Stimulated activated CD4-positive, alpha-beta T cell treated with anti-CD3 and anti-CD28 coated beads, Interleukin-12 subunit alpha, Interleukin-12 subunit beta, amount 100 ng/mL, for 48 hours (primary cell): ENCODE measurements around the gene ANKRD55.
"Not testable (repeated sequence)": the region's sequence is repeated elsewhere in the genome, so short reads cannot be mapped to it uniquely, and the experiment has no call there.

Experiments
- DNase-seq, 3 donors: peaks; one replicate each; pipeline ENCODE4 v3.0.0-alpha.2; 2020; ENCODE audit warnings: low read depth in 2 of 3, low spot score in 1 of 3

ANKRD55 gene

DNA sequence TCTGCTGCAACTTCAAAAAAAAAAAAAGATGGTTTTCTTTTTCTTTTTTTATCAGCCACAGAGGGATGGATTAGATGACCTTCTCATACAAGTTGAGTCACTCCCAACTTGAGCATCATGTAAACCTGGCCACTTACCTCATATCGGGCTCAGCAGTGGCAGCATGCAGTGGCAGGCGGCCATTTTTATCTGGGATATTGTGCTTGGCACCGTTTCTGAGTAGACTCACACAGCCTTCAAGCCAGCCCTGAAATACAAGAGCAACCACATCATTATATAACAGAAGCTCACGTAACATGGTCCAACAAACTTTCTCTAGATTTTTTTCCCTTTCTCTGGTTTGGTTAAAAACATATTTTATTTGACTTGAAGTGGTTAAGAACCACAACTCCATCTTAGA, 62.6 kb downstream of the ANKRD55 start:
- DNase-seq, result no peak

DNA sequence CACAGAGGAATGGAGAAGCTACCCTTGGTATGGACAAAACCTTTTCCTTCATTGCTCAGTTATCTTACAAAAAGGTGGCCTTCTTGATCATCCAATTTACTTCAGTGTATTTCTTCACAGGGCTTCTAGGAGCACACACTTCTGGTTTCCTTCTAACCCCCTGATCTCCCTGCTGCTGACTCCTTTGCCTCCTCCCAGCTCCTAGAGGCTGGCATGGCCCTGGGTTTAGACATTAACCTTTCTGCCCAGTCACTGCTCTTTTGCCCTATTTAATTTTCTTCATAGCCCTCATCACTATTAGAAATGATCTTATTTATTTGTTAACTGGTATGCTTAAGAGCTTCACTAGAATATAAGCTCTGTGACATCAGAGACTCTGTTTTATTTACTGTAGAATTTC, 63.2 kb downstream of the ANKRD55 start:
- no peak for DNase-seq

DNA sequence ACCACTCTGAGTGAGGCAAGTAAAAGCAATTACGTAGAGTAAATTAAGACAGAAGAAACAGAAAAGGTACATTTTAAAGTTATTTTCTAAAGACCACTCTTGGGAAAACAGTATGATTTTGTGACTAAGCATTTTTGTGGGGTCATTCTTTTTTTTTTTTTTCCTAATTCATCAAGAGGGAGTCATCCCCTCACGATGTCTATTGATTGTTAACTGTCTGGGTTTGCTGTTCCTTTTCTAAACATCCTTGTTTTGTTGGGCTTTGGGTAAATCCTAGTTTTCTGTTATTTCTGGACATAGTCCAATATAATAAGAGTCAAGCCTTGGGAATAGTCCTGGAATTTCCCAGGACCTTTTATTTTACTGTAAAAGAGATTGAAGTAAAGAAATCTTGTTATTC, 63.8 kb downstream of the ANKRD55 start:
- no peak for DNase-seq

DNA sequence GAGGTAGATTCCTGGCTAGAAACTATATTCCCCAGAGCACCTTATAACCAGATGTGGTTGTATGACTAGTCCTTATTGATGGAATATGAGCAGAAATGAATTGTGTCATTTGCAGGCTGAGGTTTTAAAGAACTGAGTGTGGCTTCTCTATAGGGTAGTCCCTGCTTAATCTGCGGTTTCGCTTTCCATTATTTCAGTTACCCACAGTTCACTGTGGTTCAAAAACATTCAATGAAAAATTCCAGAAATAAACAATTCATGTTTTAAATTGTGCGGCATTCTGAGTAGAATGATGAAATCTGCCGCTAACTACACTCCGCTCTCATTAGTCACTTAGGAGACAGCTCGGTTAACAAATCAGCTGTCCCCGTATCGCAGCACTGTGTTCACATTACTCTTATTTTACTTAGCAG, 65.1 kb downstream of the ANKRD55 start:
- peak in 1 of 3 donors; percentile 23 for DNase-seq

DNA sequence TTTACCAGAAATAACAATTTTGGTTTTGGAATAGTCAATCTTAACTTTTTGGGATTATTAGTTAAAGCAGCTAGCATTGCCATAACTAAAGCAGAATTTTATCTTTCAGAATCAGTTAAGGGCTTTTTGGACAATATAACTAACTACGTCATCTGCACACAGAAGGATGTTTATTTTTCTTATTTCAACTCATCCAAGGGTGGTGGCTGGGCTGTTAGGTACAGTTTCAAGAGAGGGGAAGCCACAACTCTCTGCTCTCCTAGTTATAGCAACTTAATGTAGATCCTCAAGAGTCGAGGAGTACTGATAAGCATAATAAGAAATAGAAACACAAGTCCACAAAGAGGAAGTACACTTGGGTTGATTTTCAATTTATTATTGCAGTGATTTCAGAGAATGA, 65.6 kb downstream of the ANKRD55 start:
- DNase-seq, result no peak

DNA sequence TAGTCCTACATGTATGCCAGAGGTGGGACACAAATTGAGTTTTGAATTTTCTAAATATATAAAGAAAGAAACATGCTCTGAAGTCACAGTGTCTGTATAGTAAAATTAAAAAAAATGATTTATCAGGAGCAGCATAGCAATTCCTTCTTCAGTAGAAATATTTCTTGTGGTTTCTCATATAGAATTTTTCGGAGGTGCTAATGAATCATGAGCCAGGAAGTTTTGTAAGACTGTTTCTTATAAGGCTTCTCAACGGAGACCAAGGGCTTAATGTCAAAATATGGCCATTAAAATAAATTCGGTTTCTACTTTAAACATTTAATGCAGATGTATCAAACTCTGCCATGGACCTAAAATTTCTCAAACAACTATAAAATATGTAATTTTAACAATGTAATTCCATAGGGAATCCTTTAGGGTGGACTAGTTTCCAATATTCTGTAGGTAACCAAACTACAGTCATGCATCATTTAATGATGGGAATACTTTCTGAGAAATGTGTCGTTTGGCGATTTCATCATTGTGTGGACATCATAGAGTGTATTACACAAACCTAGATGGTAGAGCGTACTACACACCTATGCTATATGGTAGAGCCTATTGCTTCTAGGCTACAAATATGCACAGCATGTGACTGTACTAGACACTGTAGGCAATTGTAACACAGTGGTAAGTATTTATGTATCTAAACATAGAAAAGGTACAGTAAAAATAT, 66.3 kb downstream of the ANKRD55 start:
- no peak for DNase-seq

DNA sequence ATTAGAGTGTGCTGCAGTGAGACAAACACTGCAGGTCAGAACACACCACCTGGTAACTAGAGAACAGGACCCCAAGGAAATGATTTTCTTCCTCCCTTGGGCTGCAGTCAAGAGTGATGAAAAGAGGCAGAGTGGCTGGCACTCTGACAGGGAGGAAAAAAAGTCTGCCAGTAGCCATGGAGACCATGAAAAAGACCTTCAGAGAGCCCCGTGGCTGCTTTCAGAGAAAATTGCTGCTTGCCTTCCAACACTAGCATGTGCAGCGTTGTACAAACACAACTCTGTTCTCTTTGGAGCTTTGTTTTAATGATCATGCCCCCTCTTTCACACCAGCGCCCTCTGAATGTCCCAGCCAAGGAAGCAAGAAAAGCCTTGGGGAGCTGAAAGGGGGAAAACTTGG, 68.8 kb downstream of the ANKRD55 start:
- DNase-seq, result no peak

DNA sequence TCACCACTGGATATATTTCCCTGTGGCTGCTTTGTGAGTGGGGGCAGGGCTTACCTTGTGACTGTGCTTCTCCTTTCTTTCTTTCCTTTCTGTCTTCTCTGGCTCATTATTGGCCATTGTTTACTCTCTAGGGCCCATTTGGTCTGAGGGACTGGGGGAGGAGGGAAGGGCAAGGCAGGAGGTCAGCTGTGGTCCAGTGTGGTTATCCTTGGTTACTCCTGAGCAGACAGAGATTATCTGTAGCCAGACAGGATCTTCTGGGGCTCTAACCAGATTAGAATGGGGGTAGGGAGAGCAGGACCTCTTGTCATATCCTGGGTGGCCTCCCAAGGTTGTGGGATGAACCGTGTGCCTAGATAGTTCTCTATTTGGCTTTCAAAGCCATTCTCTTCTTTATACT, 71.2 kb downstream of the ANKRD55 start:
- DNase-seq, result no peak

DNA sequence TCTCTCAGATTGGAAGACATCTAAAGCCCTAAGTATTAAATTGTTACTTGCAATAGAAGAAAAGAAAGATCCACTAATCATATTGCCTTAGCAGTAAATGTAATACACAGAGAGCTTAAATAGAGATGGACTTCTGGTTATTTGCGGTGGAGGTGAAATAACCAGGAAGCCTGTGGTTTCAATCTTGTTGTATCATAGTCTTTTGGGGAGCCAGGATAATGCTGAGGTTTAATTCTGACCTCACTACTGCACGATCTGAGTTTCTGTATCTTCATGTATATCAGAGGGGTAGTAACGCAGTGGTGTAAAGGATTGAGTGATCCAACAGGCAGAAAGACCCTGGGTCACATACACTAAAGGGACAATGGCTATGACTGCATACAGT, 71.7 kb downstream of the ANKRD55 start:
- no peak for DNase-seq

DNA sequence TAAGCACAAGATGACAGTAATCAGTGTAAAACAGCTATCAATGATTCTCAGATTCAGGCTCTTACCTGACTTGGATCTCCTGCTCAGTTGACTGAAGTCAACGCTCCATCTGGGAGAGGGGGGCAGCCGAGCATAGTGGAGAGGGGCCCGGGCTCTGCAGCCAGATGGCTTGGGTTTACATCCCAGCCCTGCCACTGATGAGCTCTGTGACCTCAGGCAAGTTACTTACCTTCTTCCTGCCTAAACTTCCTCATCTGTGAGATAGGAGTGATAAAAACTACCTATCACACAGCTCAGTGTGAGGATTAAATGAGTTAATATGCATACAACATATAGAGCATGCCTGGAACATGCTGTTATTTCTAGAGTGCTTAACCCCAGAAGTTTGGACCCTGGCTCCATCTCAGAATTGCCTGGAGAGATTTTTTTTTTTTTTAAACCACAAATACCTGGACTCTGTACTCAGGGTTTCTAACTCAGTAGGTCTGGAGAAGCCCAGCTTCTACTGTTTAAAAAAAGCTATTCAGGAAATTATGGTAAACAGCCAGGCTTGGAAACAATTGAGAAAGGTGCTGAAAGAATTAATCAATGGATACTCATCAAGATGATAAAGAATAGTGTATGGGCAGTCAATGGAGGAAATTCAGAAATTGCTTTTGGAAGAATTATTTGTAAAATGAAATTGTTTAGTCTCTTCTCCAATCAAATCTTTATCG, 72.2 kb downstream of the ANKRD55 start:
- no peak for DNase-seq

DNA sequence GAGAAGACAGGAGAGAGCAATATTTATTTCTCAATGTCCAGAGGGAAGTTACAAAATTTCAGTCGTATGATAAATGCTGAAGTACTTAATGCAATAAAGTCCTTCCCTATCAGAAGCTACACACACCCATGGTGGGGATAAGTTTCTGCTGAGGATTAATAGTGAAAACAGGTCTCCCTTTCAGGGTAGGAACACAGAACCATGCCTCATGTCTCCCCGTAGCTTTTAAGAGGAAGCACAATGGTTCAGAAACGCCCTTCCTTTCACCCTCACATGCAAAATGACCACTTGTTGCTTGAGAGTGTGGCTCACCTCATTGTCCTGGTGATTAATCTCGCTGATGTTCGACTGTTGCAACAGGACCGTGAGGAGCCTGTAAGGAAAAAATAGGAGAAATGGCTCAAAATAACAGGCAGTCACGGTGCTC, 73.6 kb downstream of the ANKRD55 start:
- no peak for DNase-seq

DNA sequence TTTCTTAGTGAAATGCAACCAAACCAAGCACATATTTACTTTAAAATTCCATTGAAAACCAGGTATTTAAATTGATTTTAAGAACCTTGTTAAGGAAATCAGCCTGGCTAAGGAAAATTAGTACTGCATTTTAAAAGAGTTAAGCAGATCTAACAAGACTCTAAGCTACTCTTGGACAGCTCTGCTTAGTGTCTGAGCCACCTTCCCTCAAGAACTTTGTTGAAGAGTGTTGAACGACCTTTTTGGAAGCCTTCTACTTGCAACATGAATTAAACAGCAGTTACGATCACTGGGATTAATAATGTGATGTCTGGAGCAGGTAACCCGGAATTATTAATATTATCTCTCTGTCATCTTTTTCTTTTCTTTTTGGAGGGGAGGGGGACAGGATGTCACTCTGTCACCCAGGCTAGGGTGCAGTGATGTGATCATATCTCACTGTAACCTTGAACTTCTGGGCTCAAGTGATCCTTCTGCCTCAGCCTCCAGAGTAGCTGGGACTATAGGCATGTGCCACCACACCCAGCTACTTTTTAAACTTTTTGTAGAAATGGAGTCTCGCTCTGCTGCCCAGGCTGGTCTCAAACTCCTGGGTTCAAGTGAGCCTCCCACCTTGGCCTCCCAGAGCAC, 74.7 kb downstream of the ANKRD55 start:
- no peak for DNase-seq

DNA sequence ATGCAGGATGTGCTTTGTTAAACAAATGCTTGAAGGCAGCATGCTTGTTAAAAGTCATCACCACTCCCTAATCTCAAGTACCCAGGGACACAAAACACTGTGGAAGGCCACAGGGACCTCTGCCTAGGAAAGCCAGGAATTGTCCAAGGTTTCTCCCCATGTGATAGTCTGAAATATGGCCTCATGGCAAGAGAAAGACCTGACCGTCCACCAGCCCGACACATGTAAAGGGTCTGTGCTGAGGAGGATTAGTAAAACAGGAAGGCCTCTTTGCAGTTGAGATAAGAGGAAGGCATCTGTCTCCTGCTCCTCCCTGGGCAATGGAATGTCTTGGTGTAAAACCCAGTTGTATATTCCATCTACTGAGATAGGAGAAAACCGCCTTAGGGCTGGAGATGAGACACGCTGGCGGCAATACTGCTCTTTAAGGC, 75.9 kb downstream of the ANKRD55 start:
- DNase-seq, result not testable (repeated sequence)

DNA sequence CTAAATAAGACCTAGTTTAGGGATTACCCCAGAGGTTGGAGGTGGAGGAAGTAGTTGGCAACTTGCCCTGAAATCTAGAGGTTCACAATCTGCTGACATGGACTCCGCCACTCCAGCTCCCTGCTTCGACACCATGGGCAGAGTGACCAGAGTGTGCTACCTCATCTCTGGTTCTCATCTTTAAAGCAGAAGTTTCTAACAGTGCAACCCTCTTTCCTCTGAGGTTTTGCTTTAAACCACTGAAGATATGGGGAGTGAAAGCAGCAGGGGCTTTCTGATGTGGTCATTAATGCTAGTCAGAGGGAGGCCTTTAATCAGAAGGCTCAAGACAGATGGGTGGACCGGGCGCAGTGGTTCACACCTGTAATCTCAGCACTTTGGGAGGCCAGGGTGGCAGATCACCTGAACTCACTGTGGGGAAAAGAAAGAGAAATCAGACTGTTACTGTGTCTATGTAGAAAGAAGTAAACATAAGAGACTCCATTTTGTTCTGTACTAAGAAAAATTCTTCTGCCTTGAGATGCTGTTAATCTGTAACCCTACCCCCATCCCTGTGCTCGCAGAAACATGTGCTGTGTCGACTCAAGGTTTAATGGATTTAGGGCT, 76.4 kb downstream of the ANKRD55 start:
- peak in 1 of 3 donors; percentile 13 for DNase-seq

DNA sequence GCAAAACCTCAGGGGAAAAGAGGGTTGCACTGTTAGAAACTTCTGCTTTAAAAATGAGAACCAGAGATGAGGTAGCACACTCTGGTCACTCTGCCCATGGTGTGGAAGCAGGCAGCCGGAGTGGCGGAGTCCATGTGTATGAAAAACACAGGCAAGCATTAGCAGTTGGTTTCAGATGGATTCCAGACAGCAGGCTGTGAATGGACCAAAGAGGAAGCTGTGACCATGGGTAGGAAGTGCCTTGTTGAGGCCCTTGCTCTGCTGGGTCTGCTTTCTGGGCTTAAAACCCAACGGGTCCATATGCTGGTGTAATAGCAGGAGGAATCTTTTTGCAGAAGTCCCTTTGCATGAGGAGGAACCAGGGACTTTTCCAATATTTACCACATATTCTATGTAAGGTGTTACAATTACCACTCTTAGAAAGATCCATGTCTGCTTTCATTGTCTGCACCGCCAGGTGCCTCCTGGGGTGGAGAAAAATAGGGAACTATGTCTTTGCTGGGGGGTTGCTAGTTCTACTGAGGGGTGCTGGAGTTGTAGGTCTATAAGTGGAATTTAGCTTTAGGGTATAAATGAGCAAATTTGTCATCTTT, 77.0 kb downstream of the ANKRD55 start:
- no peak for DNase-seq

DNA sequence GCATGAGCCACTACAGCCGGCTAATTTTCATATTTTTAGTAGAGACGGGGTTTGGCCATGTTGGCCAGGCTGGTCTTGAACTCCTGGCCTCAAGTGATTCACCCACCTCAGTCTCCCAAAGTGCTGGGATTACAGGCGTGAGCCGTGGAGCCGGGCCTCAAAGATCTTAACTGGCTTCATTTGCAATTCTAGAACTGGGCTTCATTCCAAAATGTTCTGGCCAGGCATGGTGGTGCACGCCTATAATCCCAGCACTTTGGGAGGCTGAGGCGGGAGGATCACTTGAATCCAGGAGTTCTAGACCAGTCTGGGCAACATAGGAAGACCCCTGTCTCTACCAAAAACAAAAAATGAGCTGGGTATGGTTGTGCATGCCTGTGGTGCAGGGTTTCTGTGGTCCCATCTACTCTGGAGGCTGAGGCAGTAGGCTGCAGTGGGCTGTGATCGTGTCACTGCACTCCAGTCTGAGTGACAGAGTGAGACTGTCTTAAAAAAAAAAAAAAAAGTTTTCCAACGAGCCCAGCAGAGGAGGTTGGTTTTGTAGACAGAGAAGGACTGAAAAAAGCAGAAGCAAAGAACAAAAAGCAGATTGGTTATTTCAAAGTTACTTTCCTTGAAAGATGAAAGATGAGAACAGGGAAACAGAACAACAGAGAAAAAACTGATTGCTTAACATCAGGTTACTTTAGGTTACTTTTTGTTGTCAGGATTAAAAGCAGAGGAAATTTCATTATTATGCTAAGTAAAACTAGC, 78.2 kb downstream of the ANKRD55 start:
- DNase-seq, result no peak

DNA sequence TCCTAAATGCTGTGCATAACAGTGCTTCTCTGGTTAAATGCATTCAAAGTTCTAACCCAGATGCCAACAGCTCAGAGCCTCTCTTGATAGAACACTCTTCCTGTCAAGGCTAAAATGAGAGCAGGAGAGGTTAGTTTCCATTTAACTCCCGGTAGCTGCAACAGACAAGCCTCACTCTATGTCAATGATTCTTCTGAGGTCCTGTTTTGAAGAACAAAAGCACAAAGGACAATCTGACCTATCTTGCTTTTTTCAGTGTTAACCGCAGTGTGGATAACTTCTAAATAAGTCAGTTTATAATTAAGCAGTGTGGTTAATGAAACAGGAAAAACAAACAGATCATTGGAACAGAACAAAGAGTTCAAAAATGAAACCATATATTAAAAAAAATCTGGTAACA, 80.7 kb downstream of the ANKRD55 start:
- no peak for DNase-seq

DNA sequence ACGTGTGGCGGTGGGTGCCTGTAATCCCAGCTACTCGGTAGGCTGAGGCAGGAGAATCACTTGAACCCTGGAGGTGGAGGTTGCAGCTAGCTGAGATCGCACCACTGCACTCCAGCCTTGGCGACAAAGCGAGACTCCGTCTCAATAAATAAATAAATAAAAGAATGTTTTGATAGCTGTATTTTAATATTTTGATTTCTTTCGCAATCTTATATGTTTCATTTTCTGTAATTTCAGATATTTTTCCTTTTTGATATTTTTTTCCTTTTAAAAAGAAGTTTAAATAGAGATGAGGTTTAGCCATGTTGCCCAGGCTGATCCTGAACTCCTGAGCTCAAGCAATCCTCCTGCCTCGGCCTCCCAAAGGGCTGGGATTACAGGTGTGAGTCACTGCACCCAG, 82.4 kb downstream of the ANKRD55 start:
- not testable (repeated sequence) for DNase-seq

DNA sequence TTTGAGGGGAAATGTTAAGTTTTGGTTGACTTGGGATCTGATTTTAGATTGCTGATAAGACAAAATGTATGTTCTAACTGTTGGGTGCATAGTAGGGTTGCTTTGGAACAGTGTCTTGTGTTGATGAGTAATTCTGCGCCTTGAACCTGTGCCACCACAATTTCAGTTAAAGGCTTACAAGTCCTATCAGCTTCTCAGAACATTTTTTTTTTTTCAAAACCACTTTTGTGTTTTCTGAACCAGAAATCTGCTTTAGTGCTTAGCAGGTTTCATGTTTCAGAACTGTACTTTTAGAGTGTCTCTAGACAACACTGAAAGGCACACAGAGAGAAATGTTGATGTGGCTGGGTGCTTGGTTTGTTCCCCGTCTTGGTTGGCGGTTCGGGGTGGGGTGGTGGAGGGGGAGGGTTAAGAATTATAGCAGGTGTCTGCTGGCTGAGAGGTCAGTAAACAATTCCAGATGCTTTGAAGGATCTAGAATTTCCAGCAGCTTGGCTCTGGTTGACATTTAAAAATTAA, 84.6 kb downstream of the ANKRD55 start:
- DNase-seq, result peak in 2 of 3 donors; percentile 28 to 35

DNA sequence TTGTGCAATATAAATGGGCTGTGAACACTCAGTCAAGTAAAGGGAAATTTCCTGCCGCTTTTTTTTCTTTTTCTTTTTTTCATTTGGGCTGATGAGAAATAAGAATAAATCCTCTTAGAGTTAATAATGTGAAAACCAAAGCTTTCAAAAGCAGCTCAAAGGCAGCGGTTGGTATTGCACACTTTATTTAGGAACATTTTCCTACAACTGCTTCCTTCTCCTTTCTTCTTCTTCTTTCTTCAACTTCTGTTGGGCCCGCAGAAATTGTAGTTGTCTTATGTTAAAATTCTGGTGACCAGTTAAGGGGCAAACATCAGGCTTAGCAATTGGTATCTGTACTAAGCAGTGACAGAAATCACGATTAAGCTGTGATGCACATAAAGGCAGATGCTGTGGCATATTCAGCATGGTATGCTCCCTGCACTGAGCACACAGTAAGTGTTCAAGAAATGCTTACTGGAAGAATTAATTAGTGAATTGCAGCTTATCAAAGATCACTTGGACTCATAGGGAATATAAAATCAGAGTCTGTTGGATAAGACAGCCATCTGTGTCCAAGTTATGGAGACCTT, 85.4 kb downstream of the ANKRD55 start:
- no peak for DNase-seq
